ENCODE results near the gene MORN5.

MORN5 gene

DNA sequence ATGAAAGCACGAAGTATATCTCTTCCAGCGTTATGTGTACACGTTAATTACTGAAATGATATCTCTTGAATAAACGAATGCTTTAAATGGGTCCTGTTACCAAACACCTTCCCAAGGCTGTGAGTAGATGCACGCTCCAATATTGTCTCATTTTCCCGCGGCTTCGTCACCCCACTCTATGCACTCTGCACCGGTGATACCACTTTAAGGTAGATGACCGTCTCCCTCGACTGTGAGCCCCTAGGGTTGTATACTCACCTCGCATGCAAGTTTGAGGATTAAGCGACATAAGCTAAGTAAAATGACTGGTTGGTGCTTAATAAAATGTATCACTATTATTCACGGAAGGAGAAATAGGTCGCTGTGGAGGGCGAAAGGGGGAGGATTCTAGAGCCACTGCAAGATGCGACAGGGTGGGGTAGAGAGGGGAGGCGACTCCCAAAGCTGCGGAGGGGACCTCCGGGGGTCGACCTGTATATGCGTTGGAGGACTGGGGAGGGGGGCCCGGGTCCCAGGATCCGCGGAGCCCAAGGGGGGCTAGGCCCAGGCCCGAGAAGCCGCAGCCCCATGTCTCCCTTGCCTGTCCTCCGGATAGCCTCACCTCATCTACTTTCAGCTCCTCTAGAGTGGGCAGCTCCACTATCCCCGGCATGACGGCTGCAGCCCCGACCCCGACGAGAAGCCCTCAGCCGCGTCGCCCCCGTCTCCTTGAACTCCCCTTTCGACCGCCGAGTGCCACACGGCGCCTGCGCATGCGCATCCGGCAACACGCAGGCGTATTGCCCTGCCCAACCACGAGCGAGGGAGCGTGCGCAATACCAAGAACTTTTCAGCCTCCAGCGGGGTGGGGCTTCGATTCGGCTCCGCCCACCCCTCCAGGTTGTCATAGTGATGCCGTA lies at the start of gene MORN5, which contains the start of gene NDUFA8:
MORN5 (plus strand) TSS at position 883 of the 899 bp plus-strand sequence. CDS start 65 bp downstream, outside the sequence.
NDUFA8 (minus strand) TSS at position 754 of the 899 bp plus-strand sequence; CDS start at position 652, 102 bp downstream.
- TF ChIP-seq, protein P1, sequence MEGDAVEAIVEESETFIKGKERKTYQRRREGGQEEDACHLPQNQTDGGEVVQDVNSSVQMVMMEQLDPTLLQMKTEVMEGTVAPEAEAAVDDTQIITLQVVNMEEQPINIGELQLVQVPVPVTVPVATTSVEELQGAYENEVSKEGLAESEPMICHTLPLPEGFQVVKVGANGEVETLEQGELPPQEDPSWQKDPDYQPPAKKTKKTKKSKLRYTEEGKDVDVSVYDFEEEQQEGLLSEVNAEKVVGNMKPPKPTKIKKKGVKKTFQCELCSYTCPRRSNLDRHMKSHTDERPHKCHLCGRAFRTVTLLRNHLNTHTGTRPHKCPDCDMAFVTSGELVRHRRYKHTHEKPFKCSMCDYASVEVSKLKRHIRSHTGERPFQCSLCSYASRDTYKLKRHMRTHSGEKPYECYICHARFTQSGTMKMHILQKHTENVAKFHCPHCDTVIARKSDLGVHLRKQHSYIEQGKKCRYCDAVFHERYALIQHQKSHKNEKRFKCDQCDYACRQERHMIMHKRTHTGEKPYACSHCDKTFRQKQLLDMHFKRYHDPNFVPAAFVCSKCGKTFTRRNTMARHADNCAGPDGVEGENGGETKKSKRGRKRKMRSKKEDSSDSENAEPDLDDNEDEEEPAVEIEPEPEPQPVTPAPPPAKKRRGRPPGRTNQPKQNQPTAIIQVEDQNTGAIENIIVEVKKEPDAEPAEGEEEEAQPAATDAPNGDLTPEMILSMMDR (IDR thresholded peaks at IDR 0.05; ENCODE audit: control insufficient read depth, extremely low read depth, insufficient read depth): 0 out of 2 replicates have a peak, but pooled peaks have one; percentile 8
- peak within 1 kb of the TSS; percentile 85 for H3K4me3 ChIP-seq (ENCODE audit: low read depth, low read length)
- peak; percentile 82 for DNase-seq (ENCODE audit: low read depth)

DNA sequence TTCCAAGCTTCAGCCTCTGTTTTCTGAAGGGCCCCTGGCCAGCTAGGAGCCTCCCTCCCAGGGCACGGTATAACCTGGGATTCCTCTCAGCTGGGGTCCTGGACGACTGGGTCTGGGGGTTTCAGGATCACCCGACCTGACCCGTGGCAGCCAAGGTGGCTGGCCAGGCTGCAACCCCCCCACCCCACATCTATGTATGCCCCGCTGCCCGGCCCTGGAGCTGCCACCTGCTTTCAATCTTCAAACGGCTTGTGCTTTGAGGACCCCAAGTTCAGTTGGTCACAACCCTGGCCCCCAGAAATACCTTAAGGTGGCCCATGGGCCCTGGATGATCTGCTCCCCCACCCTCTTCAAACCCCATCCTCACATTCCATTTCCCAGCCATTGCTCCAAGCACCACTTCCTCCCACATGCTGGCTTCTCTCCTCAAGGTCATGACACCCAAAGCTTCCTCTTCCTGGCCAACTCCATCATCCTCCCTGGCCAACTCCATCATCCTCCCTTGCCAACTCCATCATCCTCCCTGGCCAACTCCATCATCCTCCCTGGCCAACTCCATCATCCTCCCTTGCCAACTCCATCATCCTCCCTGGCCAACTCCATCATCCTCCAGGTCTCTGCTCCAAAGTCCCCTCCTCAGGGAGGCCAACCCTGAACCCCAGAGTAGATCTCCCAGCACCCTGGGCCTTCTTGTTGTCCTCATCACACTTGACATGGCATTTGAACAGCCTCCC lies 49.4 kb upstream of the MORN5 start:
- no peak overlapping the region for H3K4me3 ChIP-seq (ENCODE audit: low read depth, low read length)
- TF ChIP-seq, protein P1 (IDR thresholded peaks at IDR 0.05; ENCODE audit: control insufficient read depth, extremely low read depth, insufficient read depth): no peak
- DNase-seq (ENCODE audit: low read depth): no peak

DNA sequence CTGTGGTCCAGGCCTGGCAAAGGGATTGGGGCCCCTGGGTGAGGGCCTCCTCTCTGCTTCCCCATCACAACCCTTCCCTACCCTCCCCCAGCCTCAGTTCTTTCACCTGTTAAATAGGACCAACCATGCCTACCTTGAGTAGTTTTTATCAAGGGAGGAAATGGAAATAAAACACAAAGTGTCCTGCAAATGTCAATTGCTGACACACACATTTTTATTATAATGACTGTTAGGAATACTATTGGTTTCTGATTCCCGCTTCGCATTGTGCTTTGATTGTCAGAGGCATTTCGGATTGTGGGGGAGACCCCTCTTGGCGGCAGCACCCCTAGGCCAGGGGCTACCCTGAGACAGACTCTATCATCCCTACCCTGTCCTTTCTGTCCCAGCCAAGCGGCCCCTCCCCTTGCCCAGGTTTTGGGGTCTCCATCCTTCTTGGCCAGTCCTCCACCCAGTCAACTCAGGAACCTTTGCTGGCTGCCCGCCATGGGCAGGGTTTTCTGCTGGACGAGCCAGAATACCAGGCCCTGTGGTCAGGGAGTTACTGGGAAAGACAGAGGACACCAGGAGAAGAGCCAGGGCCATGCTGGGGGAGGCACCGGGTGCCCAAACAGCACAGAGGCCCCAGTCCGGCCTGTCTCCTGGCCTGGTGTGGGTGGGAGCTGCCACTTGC lies 48.2 kb upstream of the MORN5 start:
- DNase-seq (ENCODE audit: low read depth): no peak
- TF ChIP-seq, protein P1 (IDR thresholded peaks at IDR 0.05; ENCODE audit: control insufficient read depth, extremely low read depth, insufficient read depth): no peak
- no peak overlapping the region for H3K4me3 ChIP-seq (ENCODE audit: low read depth, low read length)

DNA sequence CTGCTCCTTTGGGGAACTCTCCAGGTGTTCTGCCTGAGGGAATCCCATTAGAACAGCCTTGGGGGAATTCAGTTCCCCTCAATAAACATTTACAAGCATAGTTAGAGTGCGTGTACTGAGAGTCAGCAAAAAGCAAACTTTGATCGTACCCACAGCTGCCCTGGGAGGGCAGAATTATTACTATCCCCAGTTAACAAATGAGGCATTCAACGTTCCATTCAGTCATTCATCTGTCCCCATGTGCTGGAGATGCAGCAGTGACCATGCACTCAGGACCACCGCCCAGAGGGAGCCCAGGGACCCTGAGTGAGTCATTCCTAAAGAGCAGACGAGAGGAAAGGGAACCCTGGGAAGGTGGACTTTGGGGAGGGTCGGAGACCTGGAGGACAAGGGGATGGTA lies 47.5 kb upstream of the MORN5 start:
- H3K4me3 ChIP-seq (ENCODE audit: low read depth, low read length): no peak overlapping the region
- DNase-seq (ENCODE audit: low read depth): no peak
- TF ChIP-seq, protein P1 (IDR thresholded peaks at IDR 0.05; ENCODE audit: control insufficient read depth, extremely low read depth, insufficient read depth): no peak

DNA sequence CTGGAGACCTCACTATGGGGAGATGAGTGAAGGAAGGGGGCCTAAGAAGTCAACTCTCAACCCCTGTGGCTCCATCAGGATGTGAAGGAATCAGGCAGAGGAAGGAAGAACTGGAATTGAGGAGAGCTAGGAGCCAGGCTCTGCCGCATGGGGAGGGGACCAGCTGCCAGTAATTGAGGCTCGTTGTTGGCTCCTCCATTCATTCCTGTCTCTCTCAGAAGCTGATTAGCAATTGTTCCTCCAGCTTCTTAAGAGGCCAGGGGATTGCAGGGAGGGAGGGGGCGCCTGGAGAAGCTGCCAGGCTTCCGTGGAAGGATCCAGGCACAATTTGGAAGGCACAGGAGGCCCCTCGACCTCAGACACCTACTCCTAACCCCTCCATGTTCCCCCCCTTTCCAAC lies 46.1 kb upstream of the MORN5 start:
- no peak overlapping the region for H3K4me3 ChIP-seq (ENCODE audit: low read depth, low read length)
- DNase-seq (ENCODE audit: low read depth): no peak
- TF ChIP-seq, protein P1 (IDR thresholded peaks at IDR 0.05; ENCODE audit: control insufficient read depth, extremely low read depth, insufficient read depth): no peak

DNA sequence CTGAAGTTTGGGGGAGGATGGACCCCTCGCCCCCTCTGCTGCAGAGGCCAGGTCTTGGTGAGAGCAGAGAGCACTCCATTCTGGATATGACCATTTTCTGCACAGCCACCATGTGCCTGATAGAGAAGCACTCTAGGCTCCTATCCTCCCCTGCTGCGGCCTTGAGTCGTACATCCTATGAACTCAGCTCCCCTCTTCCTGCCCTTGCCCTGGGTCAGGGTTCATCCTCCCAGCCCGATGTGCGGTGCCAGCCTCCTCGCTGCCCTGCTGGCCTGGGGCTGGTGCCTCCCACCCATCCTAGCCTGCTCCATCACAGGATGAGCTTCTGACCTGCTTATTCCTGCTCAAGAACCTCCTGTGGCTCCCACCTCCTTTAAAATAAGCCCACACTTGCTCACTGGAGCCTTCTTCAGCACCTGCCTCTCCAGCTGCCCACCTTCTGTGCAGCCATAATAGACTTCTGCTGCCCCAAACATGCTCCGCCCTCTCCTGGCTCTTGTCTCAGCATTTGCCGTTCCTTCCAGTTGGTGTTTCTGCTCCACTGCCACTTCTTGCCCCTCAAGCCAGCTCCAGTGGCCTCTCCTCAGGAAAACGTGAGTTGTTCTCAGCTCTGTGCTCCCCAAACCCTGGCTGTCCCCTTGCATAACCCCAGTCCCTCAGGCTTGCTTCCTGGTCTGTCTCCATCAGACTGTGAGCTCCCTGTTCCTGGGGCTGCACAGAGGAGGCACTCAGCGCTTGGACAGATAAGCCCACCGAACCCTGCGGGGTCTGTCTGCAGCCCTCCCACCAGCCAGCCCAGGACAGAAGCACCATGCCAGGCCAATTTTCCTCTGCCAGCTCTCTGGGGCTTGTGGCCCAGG lies 44.3 kb upstream of the MORN5 start:
- H3K4me3 ChIP-seq (ENCODE audit: low read depth, low read length): no peak overlapping the region
- no peak for DNase-seq (ENCODE audit: low read depth)
- TF ChIP-seq, protein P1 (IDR thresholded peaks at IDR 0.05; ENCODE audit: control insufficient read depth, extremely low read depth, insufficient read depth): no peak
